SK-N-MC (cell line): ENCODE measurements around the gene PARD3B.

ENCODE experiments used
- DNase-seq: peaks from one replicate; pipeline ENCODE4 v3.0.0-alpha.2; 2011; ENCODE audit warnings: low read depth, low spot score
- H3K27ac ChIP-seq: fragments of 200-600 bp; sonication (generic); 2 replicates; pipeline ENCODE4 v1.5.1; 2016; ENCODE audit warnings: mixed run types
- H3K36me3 ChIP-seq: fragments of 200-600 bp; sonication (generic); 2 replicates; pipeline ENCODE4 v1.6.1; 2017; ENCODE audit warnings: antibody characterized with exemption, low read length, mixed read lengths; ENCODE audit not compliant: insufficient read depth
- H3K4me3 ChIP-seq: fragments of 200-600 bp; sonication (generic); 2 replicates; pipeline ENCODE4 v1.5.1; 2016
- H3K9ac ChIP-seq: fragments of 200-600 bp; sonication (generic); 2 replicates; pipeline ENCODE4 v1.8.0; 2017; ENCODE audit warnings: mixed run types, mixed read lengths; ENCODE audit not compliant: insufficient read length
- H3K9me3 ChIP-seq: fragments of 200-600 bp; sonication (generic); 2 replicates; pipeline ENCODE4 v1.6.1; 2017; ENCODE audit warnings: low read depth, mild to moderate bottlenecking, antibody characterized with exemption, low read length, moderate library complexity, mixed read lengths
- EZH2 ChIP-seq: fragments of 200-600 bp; sonication (generic); IDR thresholded peaks from one replicate; pipeline ENCODE4 v1.6.1; 2017; ENCODE audit warnings: antibody characterized with exemption
- FOXP2 ChIP-seq: optimal IDR thresholded peaks from 2 replicates; pipeline ENCODE3; 2011; ENCODE audit warnings: mild to moderate bottlenecking, moderate library complexity; ENCODE audit not compliant: insufficient read depth; ENCODE audit errors: extremely low read length, control extremely low read depth
- POLR2AphosphoS5 ChIP-seq: IDR thresholded peaks from 2 replicates; pipeline ENCODE4 v1.6.1; 2012; ENCODE audit warnings: mild to moderate bottlenecking, low read depth, low read length, borderline replicate concordance

PARD3B gene

GRCh38 chr2:204863336-204863735 is 318.1 kb downstream of the PARD3B start:
- no peaks in the 10 kb centered on the region for H3K9me3 ChIP-seq
- no peaks in the 10 kb centered on the region for H3K36me3 ChIP-seq
- no peak overlapping the region for H3K27ac ChIP-seq
- no peak overlapping the region for H3K4me3 ChIP-seq
- no peak for DNase-seq
- TF ChIP-seq POLR2AphosphoS5: no peak
- TF ChIP-seq FOXP2: no peak
- TF ChIP-seq EZH2: no peak
- no peak overlapping the region for H3K9ac ChIP-seq

- Histone ChIP-seq H3K4me3 (no peak overlapping the region), H3K27ac (no peak overlapping the region), H3K9ac (no peak overlapping the region), H3K36me3 (no peaks in the 10 kb centered on the region), H3K9me3 (no peaks in the 10 kb centered on the region)
- no peak for TF ChIP-seq POLR2AphosphoS5
- DNase-seq: no peak
Observed at GRCh38 chr2:204869132-204869823, 324.0 kb downstream of the PARD3B start.

GRCh38 chr2:204870053-204870452 is 324.8 kb downstream of the PARD3B start:
- no peak overlapping the region for H3K27ac ChIP-seq
- TF ChIP-seq FOXP2 (no peak), EZH2 (no peak), POLR2AphosphoS5 (no peak)

GRCh38 chr2:204871231-204871953 is 326.1 kb downstream of the PARD3B start:
- Histone ChIP-seq H3K9me3 (no peaks in the 10 kb centered on the region), H3K4me3 (no peak overlapping the region), H3K27ac (no peak overlapping the region), H3K36me3 (no peaks in the 10 kb centered on the region), H3K9ac (no peak overlapping the region)
- TF ChIP-seq POLR2AphosphoS5 (no peak), EZH2 (no peak), FOXP2 (no peak)
- DNase-seq: no peak

More at GRCh38 chr2:204870053-204870452, 324.8 kb downstream of the PARD3B start:
- DNase-seq: no peak
- H3K36me3 ChIP-seq: no peaks in the 10 kb centered on the region
- H3K4me3 ChIP-seq: no peak overlapping the region
- H3K9me3 ChIP-seq: no peaks in the 10 kb centered on the region
- H3K9ac ChIP-seq: no peak overlapping the region

GRCh38 chr2:204876311-204876710 is 331.0 kb downstream of the PARD3B start:
- TF ChIP-seq EZH2: no peak
- no peak for TF ChIP-seq FOXP2
- TF ChIP-seq POLR2AphosphoS5: no peak
- H3K36me3 ChIP-seq: no peaks in the 10 kb centered on the region
- H3K27ac ChIP-seq: no peak overlapping the region
- DNase-seq: no peak
- no peaks in the 10 kb centered on the region for H3K9me3 ChIP-seq
- no peak overlapping the region for H3K4me3 ChIP-seq
- H3K9ac ChIP-seq: no peak overlapping the region

GRCh38 chr2:204877691-204878090 is 332.4 kb downstream of the PARD3B start:
- DNase-seq: no peak
- no peak overlapping the region for H3K27ac ChIP-seq
- no peaks in the 10 kb centered on the region for H3K9me3 ChIP-seq
- H3K4me3 ChIP-seq: no peak overlapping the region
- no peaks in the 10 kb centered on the region for H3K36me3 ChIP-seq
- H3K9ac ChIP-seq: no peak overlapping the region
- TF ChIP-seq FOXP2 (no peak), EZH2 (no peak), POLR2AphosphoS5 (no peak)

- DNase-seq: no peak
- Histone ChIP-seq H3K9ac (no peak overlapping the region), H3K4me3 (no peak overlapping the region), H3K36me3 (no peaks in the 10 kb centered on the region), H3K9me3 (no peaks in the 10 kb centered on the region), H3K27ac (no peak overlapping the region)
- TF ChIP-seq EZH2: no peak
- no peak for TF ChIP-seq FOXP2
- TF ChIP-seq POLR2AphosphoS5: no peak
Observed at GRCh38 chr2:204880928-204881327, 335.7 kb downstream of the PARD3B start.

- Histone ChIP-seq H3K36me3 (no peaks in the 10 kb centered on the region), H3K9ac (no peak overlapping the region), H3K27ac (no peak overlapping the region), H3K9me3 (no peaks in the 10 kb centered on the region), H3K4me3 (no peak overlapping the region)
- TF ChIP-seq POLR2AphosphoS5: no peak
- TF ChIP-seq EZH2: no peak
- TF ChIP-seq FOXP2: no peak
- DNase-seq: no peak
Observed at GRCh38 chr2:204881655-204882054, 336.4 kb downstream of the PARD3B start.
